HepG2 (cell line): ENCODE data around the gene SUCLG2. TPM values are rescaled to one million over a fixed set of nuclear protein-coding genes. Genes with fewer than 3 reads are reported as not detected.

Source experiments
- NFIB ChIP-seq: sonication (generic); formaldehyde crosslinking; IDR thresholded peaks from 2 replicates; pipeline ENCODE4 v1.9.0; 2021; ENCODE audit warnings: missing genetic modification reagents, mild to moderate bottlenecking, borderline replicate concordance
- RELA ChIP-seq: sonication (generic); formaldehyde crosslinking; IDR thresholded peaks from 2 replicates; pipeline ENCODE4 v1.4.0; 2020; ENCODE audit warnings: missing genetic modification reagents
- RFX5 ChIP-seq: IDR thresholded peaks from 2 replicates; pipeline ENCODE4 v1.6.1; 2011; ENCODE audit warnings: low read depth, low read length, improper control_type of control experiment
- RFXANK ChIP-seq: IDR thresholded peaks from 2 replicates; pipeline ENCODE4 v1.6.1; 2016
- SKIL ChIP-seq: sonication (generic); formaldehyde crosslinking; IDR thresholded peaks from 2 replicates; pipeline ENCODE4 v1.8.0; 2022; ENCODE audit warnings: missing genetic modification reagents, mild to moderate bottlenecking, moderate library complexity, borderline replicate concordance
- TARDBP ChIP-seq: sonication (generic); formaldehyde crosslinking; IDR thresholded peaks from 2 replicates; pipeline ENCODE4 v1.8.0; 2022; ENCODE audit warnings: mild to moderate bottlenecking, missing genetic modification reagents
- TRIM24 ChIP-seq: sonication (generic); formaldehyde crosslinking; IDR thresholded peaks from 2 replicates; pipeline ENCODE4 v1.8.0; 2022; ENCODE audit warnings: mild to moderate bottlenecking, missing genetic modification reagents
- ZFP90 ChIP-seq: sonication (generic); formaldehyde crosslinking; IDR thresholded peaks from 2 replicates; pipeline ENCODE4 v1.8.0; 2022; ENCODE audit warnings: missing genetic modification reagents, mild to moderate bottlenecking, inconsistent platforms, borderline replicate concordance
- ZNF121 ChIP-seq: sonication (generic); formaldehyde crosslinking; IDR thresholded peaks from 2 replicates; pipeline ENCODE4 v1.5.0; 2020; ENCODE audit warnings: mild to moderate bottlenecking, missing genetic modification reagents
- ZNF619 ChIP-seq: sonication (generic); formaldehyde crosslinking; IDR thresholded peaks from 2 replicates; pipeline ENCODE4 v1.4.0; 2020; ENCODE audit warnings: mild to moderate bottlenecking, missing genetic modification reagents
- ZNF772 ChIP-seq: sonication (generic); formaldehyde crosslinking; IDR thresholded peaks from 2 replicates; pipeline ENCODE4 v1.5.0; 2020; ENCODE audit warnings: mild to moderate bottlenecking, missing genetic modification reagents
- polyA plus RNA-seq, 8 experiments: library from polyadenylated mRNA; depleted of rRNA in 3 of 8; stranded (reverse) in 7 of 8; unstranded in 1 of 8; fragments of >200 nt; fragmentation: Illumina TruSeq in 4 of 8; extraction: Trizol in 4 of 8; gene quantifications; 2 replicates each; pipeline versions ENCODE4 v1.2.1 to v1.2.3, GENCODE V29; 2011 to 2016; ENCODE audit warnings: low read depth in 4 of 8, missing spikeins in 1 of 8, mixed read lengths in 1 of 8; ENCODE audit not compliant: insufficient read depth in 1 of 8
- total RNA-seq, 5 experiments: library from RNA; depleted of rRNA; stranded (reverse); fragments of >200 nt; fragmentation: Illumina TruSeq; extraction: Trizol; gene quantifications; 2 replicates each; pipeline ENCODE4 v1.2.3, GENCODE V29; 2016; ENCODE audit warnings: low read depth in 1 of 5
- TF ChIP-seq, protein P1 (sequence below): sonication (generic); formaldehyde crosslinking; IDR thresholded peaks from 2 replicates; pipeline ENCODE4 v1.4.0; 2020; ENCODE audit warnings: missing genetic modification reagents, mild to moderate bottlenecking, borderline replicate concordance
- TF ChIP-seq, protein P2 (sequence below): sonication (generic); formaldehyde crosslinking; IDR thresholded peaks from 2 replicates; pipeline ENCODE4 v1.4.0; 2020; ENCODE audit warnings: missing genetic modification reagents, borderline replicate concordance
- TF ChIP-seq, protein P3 (sequence below): sonication (generic); formaldehyde crosslinking; IDR thresholded peaks from 2 replicates; pipeline ENCODE4 v1.5.1; 2020; ENCODE audit warnings: mild to moderate bottlenecking, missing genetic modification reagents, moderate library complexity

SUCLG2 gene
- total and polyA plus RNA-seq, 2 of the 13 experiments (the other 11 are each of a cell fraction or from before 2014, with no cell fraction given) = 21.4 to 64.9 TPM

- no peak for TF ChIP-seq RFXANK
- peak; percentile 67 for TF ChIP-seq TARDBP (CRISPR knock-in tag)
- TF ChIP-seq ZNF772 (CRISPR knock-in tag) = 0 out of 2 replicates have a peak, but pooled peaks have one; percentile 42
- TF ChIP-seq RFX5 = no peak
- no peak for TF ChIP-seq NFIB (CRISPR knock-in tag)
- no peak for TF ChIP-seq RELA (CRISPR knock-in tag)
- TF ChIP-seq TRIM24 = no peak; the same call in 1 of the 2 replicates
- TF ChIP-seq SKIL = peak; percentile 52; the same call in 1 of the 2 replicates
- TF ChIP-seq, protein P1, sequence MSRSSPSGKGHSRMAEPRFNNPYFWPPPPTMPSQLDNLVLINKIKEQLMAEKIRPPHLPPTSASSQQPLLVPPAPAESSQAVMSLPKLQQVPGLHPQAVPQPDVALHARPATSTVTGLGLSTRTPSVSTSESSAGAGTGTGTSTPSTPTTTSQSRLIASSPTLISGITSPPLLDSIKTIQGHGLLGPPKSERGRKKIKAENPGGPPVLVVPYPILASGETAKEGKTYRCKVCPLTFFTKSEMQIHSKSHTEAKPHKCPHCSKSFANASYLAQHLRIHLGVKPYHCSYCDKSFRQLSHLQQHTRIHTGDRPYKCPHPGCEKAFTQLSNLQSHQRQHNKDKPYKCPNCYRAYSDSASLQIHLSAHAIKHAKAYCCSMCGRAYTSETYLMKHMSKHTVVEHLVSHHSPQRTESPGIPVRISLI (CRISPR knock-in tag) = no peak; the same call in 1 of the 2 replicates
- no peak for TF ChIP-seq ZFP90 (CRISPR knock-in tag)
- TF ChIP-seq, protein P2, sequence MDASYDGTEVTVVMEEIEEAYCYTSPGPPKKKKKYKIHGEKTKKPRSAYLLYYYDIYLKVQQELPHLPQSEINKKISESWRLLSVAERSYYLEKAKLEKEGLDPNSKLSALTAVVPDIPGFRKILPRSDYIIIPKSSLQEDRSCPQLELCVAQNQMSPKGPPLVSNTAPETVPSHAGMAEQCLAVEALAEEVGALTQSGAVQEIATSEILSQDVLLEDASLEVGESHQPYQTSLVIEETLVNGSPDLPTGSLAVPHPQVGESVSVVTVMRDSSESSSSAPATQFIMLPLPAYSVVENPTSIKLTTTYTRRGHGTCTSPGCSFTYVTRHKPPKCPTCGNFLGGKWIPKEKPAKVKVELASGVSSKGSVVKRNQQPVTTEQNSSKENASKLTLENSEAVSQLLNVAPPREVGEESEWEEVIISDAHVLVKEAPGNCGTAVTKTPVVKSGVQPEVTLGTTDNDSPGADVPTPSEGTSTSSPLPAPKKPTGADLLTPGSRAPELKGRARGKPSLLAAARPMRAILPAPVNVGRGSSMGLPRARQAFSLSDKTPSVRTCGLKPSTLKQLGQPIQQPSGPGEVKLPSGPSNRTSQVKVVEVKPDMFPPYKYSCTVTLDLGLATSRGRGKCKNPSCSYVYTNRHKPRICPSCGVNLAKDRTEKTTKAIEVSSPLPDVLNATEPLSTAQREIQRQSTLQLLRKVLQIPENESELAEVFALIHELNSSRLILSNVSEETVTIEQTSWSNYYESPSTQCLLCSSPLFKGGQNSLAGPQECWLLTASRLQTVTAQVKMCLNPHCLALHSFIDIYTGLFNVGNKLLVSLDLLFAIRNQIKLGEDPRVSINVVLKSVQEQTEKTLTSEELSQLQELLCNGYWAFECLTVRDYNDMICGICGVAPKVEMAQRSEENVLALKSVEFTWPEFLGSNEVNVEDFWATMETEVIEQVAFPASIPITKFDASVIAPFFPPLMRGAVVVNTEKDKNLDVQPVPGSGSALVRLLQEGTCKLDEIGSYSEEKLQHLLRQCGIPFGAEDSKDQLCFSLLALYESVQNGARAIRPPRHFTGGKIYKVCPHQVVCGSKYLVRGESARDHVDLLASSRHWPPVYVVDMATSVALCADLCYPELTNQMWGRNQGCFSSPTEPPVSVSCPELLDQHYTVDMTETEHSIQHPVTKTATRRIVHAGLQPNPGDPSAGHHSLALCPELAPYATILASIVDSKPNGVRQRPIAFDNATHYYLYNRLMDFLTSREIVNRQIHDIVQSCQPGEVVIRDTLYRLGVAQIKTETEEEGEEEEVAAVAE (CRISPR knock-in tag) = no peak
- TF ChIP-seq ZNF121 = no peak
- no peak for TF ChIP-seq ZNF619
- TF ChIP-seq, protein P3, sequence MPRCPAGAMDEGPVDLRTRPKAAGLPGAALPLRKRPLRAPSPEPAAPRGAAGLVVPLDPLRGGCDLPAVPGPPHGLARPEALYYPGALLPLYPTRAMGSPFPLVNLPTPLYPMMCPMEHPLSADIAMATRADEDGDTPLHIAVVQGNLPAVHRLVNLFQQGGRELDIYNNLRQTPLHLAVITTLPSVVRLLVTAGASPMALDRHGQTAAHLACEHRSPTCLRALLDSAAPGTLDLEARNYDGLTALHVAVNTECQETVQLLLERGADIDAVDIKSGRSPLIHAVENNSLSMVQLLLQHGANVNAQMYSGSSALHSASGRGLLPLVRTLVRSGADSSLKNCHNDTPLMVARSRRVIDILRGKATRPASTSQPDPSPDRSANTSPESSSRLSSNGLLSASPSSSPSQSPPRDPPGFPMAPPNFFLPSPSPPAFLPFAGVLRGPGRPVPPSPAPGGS (CRISPR knock-in tag) = no peak
Observed at GRCh38 chr3:67647390-67647878, 7.0 kb downstream of the SUCLG2 start (continued).
